HG03565 (cell line): ENCODE data around the gene GSPT1.

ENCODE experiments used
- ATAC-seq: cut with Tn5 transposase; IDR thresholded peaks from one replicate; pipeline ENCODE4 v1.9.1; 2021; ENCODE audit warnings: mild to moderate bottlenecking, moderate library complexity; ENCODE audit not compliant: unreplicated experiment

Gene GSPT1

DNA sequence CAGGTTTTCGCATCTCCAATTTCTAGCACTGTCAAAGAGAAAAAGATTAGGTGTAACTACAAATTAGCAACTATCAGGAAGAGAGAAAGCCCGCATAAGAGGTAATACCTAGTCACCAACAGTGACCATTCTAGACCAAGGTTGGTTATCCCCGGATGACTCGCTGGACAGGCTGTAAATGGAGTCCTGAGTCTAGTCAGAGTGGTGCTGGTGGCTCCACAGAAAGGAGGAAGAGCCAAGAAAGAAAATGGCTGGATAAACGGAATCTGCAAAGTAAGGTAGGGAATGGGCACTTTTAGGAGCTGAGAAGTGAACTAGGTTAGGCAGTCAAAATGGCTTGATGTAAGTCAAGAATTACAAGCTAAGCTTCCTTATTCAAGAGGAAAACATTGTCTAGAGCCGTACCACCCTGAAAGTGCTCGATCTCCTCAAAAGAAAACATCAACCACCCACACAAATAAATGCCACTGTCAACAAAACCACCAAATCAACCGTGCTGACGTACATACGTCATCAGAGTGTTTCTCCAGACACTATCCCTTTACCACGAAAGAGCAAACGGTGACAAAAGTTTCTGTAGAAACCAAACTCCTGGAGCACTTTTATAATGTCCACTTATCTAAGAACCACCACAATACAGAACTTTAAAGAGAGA, 2.2 kb downstream of the GSPT1 start:
- no peak for ATAC-seq

DNA sequence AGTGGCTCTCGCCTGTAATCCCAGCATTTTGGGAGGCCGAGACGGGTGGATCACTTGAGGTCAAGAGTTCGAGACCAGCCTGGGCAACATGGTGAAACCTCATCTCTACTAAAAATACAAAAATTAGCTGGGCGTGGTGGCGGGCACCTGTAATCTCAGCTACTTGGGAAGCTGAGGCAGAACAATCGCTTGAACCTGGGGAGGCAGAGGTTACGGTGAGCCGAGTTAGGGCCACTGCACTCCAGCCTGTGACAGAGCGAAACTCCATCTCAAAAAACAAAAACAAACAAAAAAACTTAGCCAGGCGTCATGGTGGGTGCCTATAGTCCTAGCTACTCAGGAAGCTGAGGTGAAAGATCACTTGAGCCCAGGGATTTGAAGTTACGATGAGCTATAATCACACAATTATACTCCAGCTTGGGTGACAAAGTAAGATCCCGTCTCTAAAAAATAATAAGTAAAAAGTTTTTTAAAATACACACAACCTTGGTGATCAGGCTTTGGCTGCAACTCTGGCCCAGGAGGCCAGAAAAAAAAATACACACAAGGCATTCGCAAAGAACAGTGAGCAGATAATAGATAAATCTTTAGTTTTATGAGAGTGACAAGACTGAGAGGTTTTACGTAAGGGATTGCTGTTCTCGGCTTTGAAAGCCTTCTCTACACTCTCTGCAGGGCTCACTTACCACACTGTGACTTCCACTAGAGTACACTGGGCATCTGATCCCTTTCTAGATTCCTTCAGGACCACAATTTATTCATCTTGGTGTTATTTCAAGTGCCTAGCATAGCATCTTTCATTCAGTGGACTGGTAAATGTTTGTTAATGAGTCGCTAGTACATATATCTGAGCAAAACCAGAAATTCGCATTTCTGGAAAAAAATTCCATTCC, 5.9 kb downstream of the GSPT1 start:
- ATAC-seq = no peak

GRCh38 chr16:11907160-11907970, 8.4 kb downstream of the GSPT1 start:
- no peak for ATAC-seq

- ATAC-seq = no peak
Observed at GRCh38 chr16:11903906-11904305, 11.8 kb downstream of the GSPT1 start.

GRCh38 chr16:11901091-11901490, 14.7 kb downstream of the GSPT1 start:
- ATAC-seq = no peak

DNA sequence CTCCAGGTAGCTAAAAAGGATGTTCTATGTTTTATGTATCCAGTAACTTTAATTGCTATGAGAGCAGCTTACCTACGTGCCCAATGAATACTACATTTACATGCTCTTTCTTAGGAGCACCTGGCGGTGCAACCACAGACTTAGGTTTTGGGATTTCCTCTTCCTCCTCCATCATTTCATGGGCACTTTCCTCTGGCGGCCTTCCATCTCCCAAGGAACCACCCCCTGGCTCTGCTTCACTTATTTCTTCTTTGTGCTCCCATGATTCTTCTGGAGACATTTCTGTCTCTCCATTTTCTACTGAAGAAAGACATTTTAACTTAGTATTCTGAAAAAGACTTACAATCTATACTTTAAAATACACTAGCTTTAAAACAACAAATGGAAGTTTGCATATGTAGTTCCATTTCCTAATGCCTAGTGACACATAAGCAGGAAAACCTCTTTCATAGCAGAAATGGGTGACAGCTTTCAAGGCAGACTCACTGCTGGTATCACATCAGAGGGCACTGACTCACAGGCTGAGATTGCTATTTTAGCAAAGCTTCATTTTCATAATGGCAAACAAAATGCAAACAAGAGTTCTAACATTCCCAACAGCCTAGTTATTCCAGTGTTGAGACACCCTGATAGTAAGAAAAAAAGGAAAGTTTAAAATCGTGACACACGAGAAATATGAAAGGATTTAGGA, 19.1 kb downstream of the GSPT1 start:
- ATAC-seq = no peak

- no peak for ATAC-seq
Observed at GRCh38 chr16:11893571-11893970, 22.2 kb downstream of the GSPT1 start.

DNA sequence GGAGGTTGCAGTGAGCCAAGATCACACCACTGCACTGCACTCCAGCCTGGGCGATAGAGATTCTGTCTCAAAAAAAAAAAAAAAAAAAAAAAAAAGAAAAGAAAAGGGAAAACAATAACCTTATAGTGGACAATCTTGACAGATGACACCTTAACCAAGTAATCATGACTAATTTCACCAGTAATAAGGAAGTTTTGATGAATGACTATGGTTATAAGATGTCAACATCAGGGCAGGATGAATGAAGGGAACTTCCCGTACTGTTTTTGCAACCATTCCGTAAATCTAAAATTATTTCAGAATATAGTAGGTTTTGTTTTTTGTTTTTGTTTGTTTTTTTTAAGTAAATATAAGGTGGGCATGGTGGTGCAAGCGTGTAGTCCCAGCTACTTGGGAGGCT, 23.0 kb downstream of the GSPT1 start:
- ATAC-seq = no peak

- no peak for ATAC-seq
Observed at GRCh38 chr16:11890231-11890965, 25.4 kb downstream of the GSPT1 start.

DNA sequence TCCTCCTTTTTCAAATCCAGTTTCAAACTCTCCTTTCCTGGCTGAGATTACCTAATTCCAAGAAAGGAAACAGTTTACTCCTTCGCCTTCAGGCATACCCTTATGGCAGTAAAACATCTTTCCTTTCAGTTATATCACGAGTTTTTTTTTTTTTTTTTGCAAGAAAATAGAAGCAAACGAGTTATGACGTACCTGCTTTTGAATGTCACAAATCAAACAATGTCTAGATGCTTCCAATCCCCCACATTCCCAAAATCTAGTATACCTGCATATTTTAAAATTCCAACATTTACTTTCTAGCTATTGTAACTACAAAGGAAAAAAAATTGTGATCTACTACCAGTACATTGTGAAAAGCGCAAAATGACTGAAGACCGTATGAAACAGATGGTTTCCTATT, 28.9 kb downstream of the GSPT1 start:
- ATAC-seq = no peak

- no peak for ATAC-seq
Observed at GRCh38 chr16:11884035-11884434, 31.7 kb downstream of the GSPT1 start.

GRCh38 chr16:11880007-11880406, 35.7 kb downstream of the GSPT1 start:
- no peak for ATAC-seq

- ATAC-seq = no peak
Observed at GRCh38 chr16:11877374-11877773, 38.4 kb downstream of the GSPT1 start.

DNA sequence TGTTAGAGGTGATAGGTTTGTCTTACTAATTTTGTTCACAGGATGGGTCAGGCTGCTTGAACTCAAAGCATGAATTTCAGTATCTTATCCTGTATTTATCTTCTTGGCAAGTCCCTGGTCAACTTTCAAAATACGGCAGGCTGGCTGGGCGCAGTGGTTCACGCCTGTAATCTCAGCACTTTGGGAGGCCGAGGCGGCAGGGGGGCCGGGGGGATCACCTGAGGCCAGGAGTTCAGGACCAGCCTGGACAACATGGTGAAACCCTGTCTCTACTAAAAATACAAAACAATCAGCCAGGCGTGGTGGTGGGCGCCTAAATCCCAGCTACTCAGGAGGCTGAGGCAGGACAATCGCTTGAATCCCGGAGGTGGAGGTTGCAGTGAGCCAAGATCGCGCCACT, 39.5 kb downstream of the GSPT1 start:
- ATAC-seq = no peak

DNA sequence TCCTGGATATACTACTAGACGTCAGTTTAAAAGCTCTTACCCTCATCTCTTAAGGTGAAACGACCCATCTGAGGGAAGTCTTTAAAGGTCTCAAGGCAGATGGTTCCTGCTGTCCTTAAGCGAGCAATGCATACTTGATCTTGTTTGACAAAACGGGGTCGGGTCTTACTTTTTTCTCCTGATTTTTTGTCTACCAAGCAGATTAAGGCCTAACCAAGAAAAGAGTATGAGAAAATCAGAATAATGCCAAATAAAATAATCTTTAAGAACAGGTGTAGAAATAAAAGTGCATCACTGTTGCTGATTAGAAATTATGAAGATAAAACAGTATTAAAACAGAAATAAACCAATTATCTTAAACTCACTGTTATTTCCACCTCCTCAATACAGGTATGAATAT, 40.0 kb downstream of the GSPT1 start:
- no peak for ATAC-seq

DNA sequence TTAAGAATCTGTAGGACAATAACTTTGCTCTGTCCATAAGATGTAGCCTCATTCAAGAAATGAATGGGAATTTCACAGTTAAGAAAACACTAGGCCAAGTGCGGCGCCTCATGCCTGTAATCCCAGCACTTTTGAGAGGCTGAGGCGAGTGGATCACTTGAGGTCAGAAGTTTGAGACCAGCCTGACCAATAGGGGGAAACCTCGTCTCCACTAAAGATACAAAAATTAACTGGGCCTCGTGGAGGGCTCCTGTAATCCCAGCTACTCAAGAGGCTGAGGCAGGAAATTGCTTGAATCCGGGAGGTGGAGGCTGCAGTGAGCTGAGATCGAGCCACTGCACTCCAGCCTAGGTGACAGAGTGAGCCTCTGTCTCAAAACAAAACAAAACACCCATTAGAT, 44.6 kb downstream of the GSPT1 start:
- no peak for ATAC-seq

- no peak for ATAC-seq
Observed at GRCh38 chr16:11870399-11870798, 45.4 kb downstream of the GSPT1 start.

DNA sequence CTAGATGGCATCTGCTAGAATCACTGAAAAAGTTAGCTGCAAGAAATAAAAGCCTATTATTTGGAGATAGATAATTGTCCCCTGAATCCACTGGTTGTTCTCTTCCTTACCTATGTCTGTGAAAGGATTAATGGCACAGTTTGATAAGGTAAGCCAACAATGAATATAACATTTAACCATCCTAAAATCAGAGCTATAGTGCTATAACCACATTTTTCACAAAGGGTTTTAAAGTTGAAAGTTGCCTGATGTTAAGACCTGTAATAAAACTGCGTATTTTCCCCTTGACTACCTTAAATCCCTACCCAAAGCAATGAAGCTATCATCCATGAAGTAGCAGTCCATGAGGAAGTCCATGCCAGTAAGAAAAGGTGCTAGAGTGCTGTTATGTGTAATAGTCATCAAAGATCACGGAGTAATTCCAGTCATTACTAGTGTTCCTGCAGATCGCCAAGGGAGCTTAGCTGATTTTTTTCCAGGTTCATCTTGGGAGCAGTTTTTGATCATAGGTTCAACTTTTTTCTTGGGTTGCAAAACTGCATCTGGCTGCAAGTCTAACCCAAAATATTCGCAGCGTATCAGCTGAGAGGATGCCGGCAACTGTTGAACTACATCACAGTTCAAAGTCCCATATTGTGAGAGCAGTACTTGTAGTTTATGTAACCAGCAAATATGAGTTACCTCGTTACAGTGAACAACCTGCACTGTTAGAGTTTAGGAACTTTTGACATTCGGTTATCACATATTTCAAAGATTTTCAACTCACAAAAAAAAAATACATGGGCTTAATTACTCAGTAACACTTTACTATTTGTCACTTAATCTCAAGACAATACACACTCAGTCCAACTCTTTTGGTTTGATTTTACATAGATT, 46.2 kb downstream of the GSPT1 start:
- no peak for ATAC-seq

DNA sequence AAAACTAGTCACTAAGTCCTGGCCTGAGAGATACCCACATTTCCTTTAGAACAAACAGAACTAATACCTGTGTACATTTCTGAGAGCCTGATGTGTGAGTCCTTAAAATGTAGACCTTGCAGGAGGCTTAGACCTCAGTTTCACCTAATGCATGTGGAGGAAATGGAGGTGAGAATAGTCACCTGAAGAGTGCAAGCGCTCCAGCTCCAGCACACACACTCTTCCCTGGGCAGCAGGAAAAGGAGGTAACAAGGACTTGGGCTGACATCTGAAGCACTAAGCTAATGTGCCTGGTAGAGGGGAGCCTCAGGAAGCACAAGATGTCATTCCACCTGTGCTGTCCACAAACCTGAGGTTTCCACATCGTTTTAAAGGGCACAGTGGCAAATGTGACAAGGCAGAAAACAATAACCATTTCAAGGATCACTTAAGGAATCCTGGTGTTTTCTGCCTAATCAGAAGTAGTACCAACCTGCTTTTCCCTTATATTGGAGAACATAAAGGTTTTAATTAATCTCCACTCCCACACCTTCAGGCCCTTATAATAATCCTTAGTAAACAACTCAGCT, 47.3 kb downstream of the GSPT1 start:
- no peak for ATAC-seq
